HAP-1 (cell line): Measurements from ENCODE around the gene STK38.

Experiments used
- DNase-seq, 2 experiments: peaks; one replicate each; pipeline ENCODE4 v3.0.0-alpha.2; 2016 to 2020; ENCODE audit warnings: low spot score in 2 of 2
- H3K27me3 ChIP-seq: fragments of 250-450 bp; sonication (Bioruptor Pico); 2 replicates; pipeline ENCODE4 v1.5.1; 2020; ENCODE audit warnings: low read depth, mild to moderate bottlenecking, moderate library complexity
- H3K36me3 ChIP-seq: fragments of 250-450 bp; sonication (Bioruptor Pico); replicated peaks from 2 replicates; pipeline ENCODE4 v1.5.1; 2020; ENCODE audit warnings: mild to moderate bottlenecking
- H3K4me1 ChIP-seq: fragments of 250-450 bp; sonication (Bioruptor Pico); 2 replicates; pipeline ENCODE4 v1.5.1; 2020; ENCODE audit warnings: mild to moderate bottlenecking
- H3K4me3 ChIP-seq: fragments of 250-450 bp; sonication (Bioruptor Pico); 2 replicates; pipeline ENCODE4 v1.5.1; 2020; ENCODE audit warnings: mild to moderate bottlenecking, moderate library complexity
- H3K9me3 ChIP-seq: fragments of 250-450 bp; sonication (Bioruptor Pico); 2 replicates; pipeline ENCODE4 v1.5.1; 2020; ENCODE audit warnings: mild to moderate bottlenecking, moderate library complexity
- in situ Hi-C: fragments of 300-500 bp; cut with MboI; formaldehyde crosslinking; loops from 3 replicates; pipeline ENCODE4 v1.14.3; 2020; ENCODE audit warnings: low sequenced_read_pairs, inconsistent platforms, mixed read lengths

The STK38 gene

DNA sequence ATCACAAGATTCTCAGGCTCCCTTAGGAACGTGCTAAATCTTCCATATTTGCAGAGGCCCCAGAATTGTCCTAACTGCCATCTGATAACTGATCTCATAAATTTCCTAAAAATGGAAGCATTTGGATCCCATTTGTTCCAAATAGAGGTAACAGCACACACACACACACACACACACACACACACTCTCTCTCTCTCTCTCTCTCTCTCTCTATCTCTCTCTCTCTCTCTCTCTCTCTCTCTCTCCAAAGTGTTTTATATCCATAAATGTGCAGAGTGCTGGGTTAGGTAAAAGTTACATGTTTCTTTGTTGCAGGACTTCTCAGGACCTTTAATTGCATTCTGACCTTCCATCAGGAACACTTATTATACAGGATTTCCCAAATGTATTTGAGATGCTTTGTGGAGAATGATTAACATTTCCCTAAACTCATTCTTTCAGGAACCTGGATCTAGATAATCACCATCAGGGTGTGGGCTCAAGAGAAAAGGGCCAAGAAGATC, 8.5 kb upstream of the STK38 start:
- H3K4me3 ChIP-seq, result no peak overlapping the region
- DNase-seq, result no peak
- no peaks in the 10 kb centered on the region for H3K9me3 ChIP-seq
- in situ Hi-C loops, result no loop called here
- no peaks in the 10 kb centered on the region for H3K4me1 ChIP-seq
- no peaks in the 10 kb centered on the region for H3K27me3 ChIP-seq
- no peaks in the 10 kb centered on the region for H3K36me3 ChIP-seq

DNA sequence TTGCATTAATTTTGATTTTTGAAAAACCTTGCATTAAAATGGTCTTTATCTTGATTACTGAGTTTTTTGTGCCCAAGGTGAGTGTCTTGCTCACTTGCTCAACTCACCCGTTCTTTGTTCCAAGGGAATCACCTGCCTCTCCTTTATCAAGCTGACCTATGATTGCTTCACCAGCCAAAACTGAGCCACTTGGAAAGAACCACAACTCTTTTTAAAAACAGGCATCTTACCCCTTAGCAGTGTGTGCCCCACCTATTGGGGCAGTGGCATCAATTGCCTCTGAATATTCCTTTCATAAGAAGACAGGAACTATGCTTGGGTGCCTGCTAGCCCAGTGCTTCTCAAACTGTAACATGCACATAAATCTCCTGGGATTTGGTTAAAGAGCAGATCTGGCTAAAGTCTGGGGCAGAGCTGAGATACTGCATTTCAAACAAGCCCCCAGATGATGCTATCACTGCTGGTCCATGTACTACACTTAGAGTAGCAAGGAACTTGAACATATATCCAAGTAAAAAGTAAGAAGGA, 3.3 kb upstream of the STK38 start:
- Histone ChIP-seq H3K9me3 (no peaks in the 10 kb centered on the region), H3K4me1 (peaks cover 6% of the 10 kb centered on the region), H3K4me3 (no peak overlapping the region), H3K27me3 (no peaks in the 10 kb centered on the region), H3K36me3 (no peaks in the 10 kb centered on the region)
- DNase-seq, result no peak
- in situ Hi-C loops, result no loop called here

DNA sequence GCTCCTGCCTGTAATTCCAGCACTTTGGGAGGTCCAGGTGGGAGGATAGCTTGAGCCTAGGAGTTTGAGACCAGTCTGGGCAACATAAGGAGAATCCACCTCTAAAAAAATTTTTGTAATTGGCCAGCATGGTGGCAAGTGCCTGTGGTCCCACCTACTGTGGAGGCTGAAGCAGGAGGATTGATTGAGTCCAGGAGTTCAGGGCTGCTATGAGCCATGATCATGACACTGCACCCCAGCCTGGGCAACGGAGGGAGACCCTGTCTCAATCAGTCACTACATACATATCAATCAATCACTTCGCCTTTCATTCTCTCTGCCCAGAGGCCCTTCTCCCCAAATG, 1.1 kb upstream of the STK38 start:
- Histone ChIP-seq H3K36me3 (no peaks in the 10 kb centered on the region), H3K4me3 (no peak overlapping the region), H3K27me3 (no peaks in the 10 kb centered on the region), H3K9me3 (no peaks in the 10 kb centered on the region), H3K4me1 (peaks cover 9% of the 10 kb centered on the region)
- DNase-seq, result no peak
- in situ Hi-C loops, result no loop called here

GRCh38 chr6:36547646-36548400, 544 bp upstream of the STK38 start:
- H3K27me3 ChIP-seq, result no peaks in the 10 kb centered on the region
- peak overlapping the region; percentile 84 for H3K4me3 ChIP-seq
- H3K4me1 ChIP-seq, result peaks cover 9% of the 10 kb centered on the region
- DNase-seq, result no peak
- no peaks in the 10 kb centered on the region for H3K36me3 ChIP-seq
- H3K9me3 ChIP-seq, result no peaks in the 10 kb centered on the region
- in situ Hi-C loops, result no loop called here

GRCh38 chr6:36546308-36546919, 865 bp downstream of the STK38 start:
- DNase-seq, result peak; percentile 33 to 35
- no peaks in the 10 kb centered on the region for H3K9me3 ChIP-seq
- H3K4me1 ChIP-seq, result peaks cover 9% of the 10 kb centered on the region
- H3K27me3 ChIP-seq, result no peaks in the 10 kb centered on the region
- peak overlapping the region; percentile 84 for H3K4me3 ChIP-seq
- H3K36me3 ChIP-seq, result peaks cover 2% of the 10 kb centered on the region; the same call in 1 of the 2 replicates
- in situ Hi-C loops, result no loop called here

DNA sequence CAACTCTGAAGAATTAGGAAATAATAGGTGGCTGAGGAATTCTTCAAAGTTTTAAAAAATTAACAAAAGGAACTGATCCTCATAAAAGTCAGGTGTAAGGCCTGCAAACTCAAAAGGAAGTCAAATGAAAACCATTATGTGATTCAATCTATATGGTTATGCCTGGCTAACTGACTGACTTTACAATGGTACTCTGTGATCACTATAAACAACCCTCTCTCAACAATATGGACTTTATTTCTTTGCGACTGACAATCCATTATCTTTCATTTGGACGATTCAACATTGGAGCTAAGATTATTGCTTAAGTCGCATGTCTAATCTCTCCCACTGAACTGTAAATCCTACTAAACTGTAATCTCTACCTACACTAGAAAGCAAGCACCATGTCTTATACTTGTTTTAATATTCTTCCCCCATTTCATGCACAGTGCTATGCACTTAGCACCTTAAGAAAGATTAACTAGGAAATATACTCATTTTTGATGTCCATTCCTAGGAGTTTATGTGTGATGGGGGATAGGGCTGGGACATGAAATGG, 1.4 kb downstream of the STK38 start:
- in situ Hi-C loops, result no loop called here
- Histone ChIP-seq H3K9me3 (no peaks in the 10 kb centered on the region), H3K27me3 (no peaks in the 10 kb centered on the region), H3K36me3 (peaks cover 4% of the 10 kb centered on the region; the same call in 1 of the 2 replicates), H3K4me3 (peak overlapping the region; percentile 84), H3K4me1 (peaks cover 9% of the 10 kb centered on the region)
- peak in 1 of 2 experiments; percentile 12 for DNase-seq

DNA sequence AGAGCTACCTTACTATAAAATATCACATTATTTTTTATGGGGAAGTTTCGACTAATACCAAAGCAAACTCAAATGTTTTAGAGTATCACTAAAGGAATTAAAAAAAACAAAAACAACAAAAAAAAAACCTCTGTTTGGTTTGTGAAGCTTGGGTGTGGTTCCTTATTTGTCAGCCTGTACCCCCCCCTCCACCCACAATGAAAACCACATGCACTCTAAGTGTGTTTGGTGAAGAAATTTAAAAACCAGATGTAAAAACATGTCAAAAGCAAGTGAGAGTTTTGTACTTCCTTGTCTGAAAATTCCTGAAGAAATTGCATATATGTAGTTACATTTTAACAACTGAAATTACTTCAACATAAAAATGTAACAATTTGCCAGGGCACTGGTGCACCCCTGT, 3.1 kb downstream of the STK38 start:
- Histone ChIP-seq H3K9me3 (no peaks in the 10 kb centered on the region), H3K4me1 (peaks cover 13% of the 10 kb centered on the region), H3K27me3 (no peaks in the 10 kb centered on the region), H3K36me3 (peaks cover 6% of the 10 kb centered on the region), H3K4me3 (no peak overlapping the region)
- in situ Hi-C loops, result no loop called here
- no peak for DNase-seq

GRCh38 chr6:36542041-36542440, 5.2 kb downstream of the STK38 start:
- H3K36me3 ChIP-seq, result peaks cover 6% of the 10 kb centered on the region
- DNase-seq, result no peak
- no peak overlapping the region for H3K4me3 ChIP-seq
- in situ Hi-C loops, result no loop called here
- peaks cover 9% of the 10 kb centered on the region for H3K4me1 ChIP-seq
- H3K27me3 ChIP-seq, result no peaks in the 10 kb centered on the region
- no peaks in the 10 kb centered on the region for H3K9me3 ChIP-seq

DNA sequence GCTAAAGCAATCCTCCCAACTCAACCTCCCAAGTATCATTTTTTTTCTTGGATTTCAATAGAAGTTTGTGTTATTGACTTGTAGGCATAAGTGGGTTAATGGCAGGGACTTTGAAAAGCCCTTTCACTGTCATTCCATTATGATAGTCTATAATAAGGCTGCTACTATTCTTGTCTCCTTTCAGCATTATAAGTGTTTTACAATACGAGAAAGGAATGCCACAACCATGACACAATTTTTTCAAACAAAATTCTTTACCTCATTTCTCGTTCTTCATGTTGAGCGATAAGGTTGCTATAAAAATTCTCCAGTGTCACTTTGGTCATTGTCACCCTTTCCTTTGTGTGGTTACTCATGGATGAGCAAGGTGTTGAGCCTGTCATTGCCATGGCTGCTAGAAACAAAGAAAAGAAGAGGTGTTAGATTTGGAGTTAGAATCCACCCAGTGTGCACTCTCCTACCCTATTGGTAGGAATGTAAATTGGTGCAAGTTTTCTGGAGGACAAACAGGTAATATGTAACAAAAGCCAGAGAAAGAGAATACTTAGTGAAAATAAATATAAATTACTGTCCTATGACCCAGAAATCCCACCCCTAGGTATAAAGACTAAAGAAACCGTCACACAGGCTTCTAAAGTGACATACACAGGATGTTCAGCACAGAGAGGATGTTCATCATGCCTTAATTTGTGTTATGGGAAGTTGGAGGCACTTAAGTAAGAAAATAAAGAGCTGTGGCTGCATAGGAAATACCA, 7.3 kb downstream of the STK38 start:
- no peaks in the 10 kb centered on the region for H3K9me3 ChIP-seq
- H3K4me3 ChIP-seq, result no peak overlapping the region
- H3K27me3 ChIP-seq, result no peaks in the 10 kb centered on the region
- no peak for DNase-seq
- peaks cover 6% of the 10 kb centered on the region for H3K36me3 ChIP-seq
- H3K4me1 ChIP-seq, result peaks cover 4% of the 10 kb centered on the region
- in situ Hi-C loops, result no loop called here

DNA sequence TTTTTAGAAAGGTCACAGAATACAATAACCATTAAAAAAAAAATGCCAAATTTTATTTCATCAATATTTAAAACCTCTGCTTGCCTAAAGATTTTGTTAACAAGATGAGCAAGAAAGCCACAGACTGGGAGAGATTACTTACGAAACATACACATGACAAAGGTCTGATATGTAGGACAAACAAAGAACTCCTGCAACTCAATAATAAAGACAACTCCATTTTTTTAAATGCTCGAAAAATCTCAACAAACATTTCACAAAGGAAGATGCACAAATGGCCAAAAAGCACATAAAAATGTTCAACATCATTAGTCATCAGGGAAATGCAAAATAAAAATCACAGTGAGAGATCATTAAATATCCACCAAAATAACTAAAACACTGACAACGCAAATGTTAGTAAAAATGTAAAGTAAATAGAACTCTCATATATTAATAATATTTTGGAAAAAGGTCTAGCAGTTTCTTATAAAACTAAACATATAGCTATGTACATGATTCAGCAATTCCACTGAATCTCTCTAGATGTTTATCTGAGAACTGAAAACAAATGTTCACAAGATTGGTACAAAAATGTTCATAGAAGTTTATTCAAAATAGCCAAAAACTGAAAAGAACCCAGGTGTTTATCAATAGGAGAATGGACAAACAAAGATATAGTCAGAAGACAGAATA, 10.3 kb downstream of the STK38 start:
- in situ Hi-C loops, result no loop called here
- H3K9me3 ChIP-seq, result no peaks in the 10 kb centered on the region
- H3K27me3 ChIP-seq, result no peaks in the 10 kb centered on the region
- H3K4me3 ChIP-seq, result no peak overlapping the region
- peaks cover 4% of the 10 kb centered on the region for H3K4me1 ChIP-seq
- H3K36me3 ChIP-seq, result peaks cover 12% of the 10 kb centered on the region
- DNase-seq, result no peak

DNA sequence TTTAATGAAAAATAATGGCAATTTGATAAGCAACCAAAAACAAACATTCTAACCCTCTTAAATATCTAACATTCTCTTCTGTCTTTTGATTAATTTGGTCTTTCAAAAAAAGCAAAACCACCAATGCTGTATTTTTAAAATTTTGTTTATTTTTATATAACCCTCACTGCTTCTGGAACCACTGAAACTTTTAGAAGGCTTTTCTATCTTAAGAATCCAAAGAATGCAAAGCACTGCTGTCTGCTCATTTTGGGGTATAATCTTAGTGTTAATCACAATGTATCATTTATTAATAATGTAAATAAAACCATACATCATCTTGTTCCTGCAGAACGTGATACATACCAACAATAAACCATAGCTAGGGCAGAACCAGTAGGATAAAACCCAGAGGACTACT, 14.0 kb downstream of the STK38 start:
- Histone ChIP-seq H3K4me1 (no peaks in the 10 kb centered on the region), H3K36me3 (peaks cover 12% of the 10 kb centered on the region), H3K9me3 (no peaks in the 10 kb centered on the region), H3K4me3 (no peak overlapping the region), H3K27me3 (no peaks in the 10 kb centered on the region)
- in situ Hi-C loops, result no loop called here
- DNase-seq, result no peak

- H3K4me1 ChIP-seq, result no peaks in the 10 kb centered on the region
- no peaks in the 10 kb centered on the region for H3K9me3 ChIP-seq
- H3K4me3 ChIP-seq, result no peak overlapping the region
- in situ Hi-C loops, result no loop called here
- DNase-seq, result no peak
- peaks cover 25% of the 10 kb centered on the region for H3K36me3 ChIP-seq
- H3K27me3 ChIP-seq, result no peaks in the 10 kb centered on the region
Observed at GRCh38 chr6:36526066-36526465, 21.2 kb downstream of the STK38 start.

- in situ Hi-C loops, result no loop called here
- H3K27me3 ChIP-seq, result no peaks in the 10 kb centered on the region
- no peak overlapping the region for H3K4me3 ChIP-seq
- H3K36me3 ChIP-seq, result peaks cover 31% of the 10 kb centered on the region
- no peaks in the 10 kb centered on the region for H3K4me1 ChIP-seq
- DNase-seq, result no peak
- no peaks in the 10 kb centered on the region for H3K9me3 ChIP-seq
Observed at GRCh38 chr6:36525346-36525745, 21.9 kb downstream of the STK38 start.
